LHCN-M2 (cell line): ENCODE results near the gene TIMM9. TPM values are rescaled to one million over a fixed set of nuclear protein-coding genes. Genes with fewer than 3 reads are reported as not detected.
"Not testable (repeated sequence)": the region's sequence is repeated elsewhere in the genome, so short reads cannot be mapped to it uniquely, and the experiment has no call there.

ENCODE experiments used
- DNase-seq: peaks from one replicate; pipeline ENCODE4 v3.0.0-alpha.2; 2012; ENCODE audit warnings: low read depth
- total RNA-seq: library from RNA; depleted of rRNA; stranded (reverse); fragments of >200 nt; gene quantifications from 2 replicates; pipeline ENCODE4 v1.2.3, GENCODE V29; 2014; rRNA removed

TIMM9 gene
- total RNA-seq, 1 experiment from 2014 or later, result 38.2 TPM

DNA sequence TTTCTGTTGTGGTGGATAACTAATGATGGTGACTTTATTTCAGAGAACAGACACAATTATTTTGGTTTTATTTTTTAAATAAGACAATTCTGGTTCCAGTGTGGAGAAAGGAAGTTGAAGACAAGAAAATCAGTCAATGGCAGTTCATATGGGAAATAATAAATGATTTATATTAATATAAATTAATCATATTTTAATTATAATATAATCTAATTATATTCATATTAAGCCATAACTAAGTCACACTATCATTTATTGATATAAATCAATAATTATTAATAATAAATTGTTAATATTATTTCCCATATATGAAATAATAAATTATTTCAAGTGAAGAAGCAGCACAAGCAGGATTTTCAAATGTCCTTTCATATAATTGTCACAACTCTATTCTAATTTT lies 28.8 kb downstream of the TIMM9 start:
- DNase-seq, result no peak

DNA sequence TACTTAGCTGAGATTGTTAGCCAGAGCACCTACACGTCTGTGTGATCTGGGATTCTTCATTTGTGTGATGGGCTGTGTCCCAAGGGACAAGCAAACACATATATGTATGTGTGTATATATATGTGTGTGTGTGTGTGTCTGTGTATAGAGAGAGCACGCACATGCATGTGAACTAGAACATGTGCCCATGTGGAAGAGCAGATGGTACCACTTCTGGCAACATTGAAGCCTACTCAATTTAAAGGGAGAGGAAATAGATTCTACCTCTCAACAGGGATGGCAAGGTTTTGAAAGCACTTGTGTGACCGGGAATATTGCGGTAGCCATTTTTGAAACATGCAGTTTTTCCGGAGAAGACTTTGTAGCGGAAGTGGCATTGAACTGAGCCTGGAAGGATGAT lies 30.2 kb downstream of the TIMM9 start:
- no peak for DNase-seq

DNA sequence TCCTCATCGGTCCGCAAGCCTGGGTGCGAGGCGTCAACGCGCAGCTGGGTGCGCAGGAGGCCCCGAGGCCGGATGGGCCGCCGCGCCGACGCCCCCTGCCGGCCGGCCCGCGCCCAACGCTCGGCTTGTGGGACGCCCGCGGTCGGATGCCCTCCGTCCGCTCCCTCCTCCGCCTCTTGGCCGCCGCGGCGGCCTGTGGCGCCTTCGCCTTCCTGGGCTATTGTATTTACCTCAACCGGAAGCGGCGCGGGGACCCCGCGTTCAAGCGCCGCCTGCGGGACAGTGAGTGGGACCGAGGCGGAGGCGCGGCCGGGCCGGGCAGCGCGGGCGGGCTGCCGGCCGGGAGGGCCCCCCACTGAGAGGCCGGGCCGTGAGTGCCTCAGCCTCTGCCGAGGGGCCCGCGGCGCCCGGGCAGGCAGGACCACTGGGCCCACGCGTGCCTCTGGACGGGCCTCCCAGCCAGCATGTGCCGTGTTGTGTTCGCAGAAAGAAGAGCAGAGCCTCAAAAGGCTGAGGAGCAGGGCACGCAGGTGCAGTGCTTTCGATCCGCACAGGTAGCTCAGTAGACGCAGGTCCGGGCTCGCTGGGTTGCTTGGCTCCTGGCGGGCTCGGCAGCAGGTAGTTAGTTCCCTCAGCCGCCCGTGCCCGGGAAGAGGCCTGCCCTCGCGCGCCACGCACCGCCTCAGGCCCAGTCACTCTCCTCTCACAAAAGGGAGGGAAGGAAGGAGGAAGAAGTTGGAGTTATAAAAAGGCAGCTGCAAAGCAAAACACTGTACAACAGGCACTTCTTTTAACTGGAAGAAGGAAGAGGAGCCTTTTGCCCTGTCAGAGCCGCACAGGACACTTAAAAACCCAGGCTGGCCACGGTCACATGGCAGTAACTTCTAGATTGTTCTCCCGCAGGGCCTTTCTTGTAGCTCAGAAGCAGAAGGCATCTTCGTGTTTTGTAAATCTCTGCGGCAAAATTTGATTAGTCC lies 31.2 kb downstream of the TIMM9 start, which contains the start of gene TOMM20L:
Gene TOMM20L, plus strand, starts transcription at position 119 of the 977 bp plus-strand sequence. Its CDS starts 28 bp downstream, at position 147.
- DNase-seq, result peak; percentile 59

DNA sequence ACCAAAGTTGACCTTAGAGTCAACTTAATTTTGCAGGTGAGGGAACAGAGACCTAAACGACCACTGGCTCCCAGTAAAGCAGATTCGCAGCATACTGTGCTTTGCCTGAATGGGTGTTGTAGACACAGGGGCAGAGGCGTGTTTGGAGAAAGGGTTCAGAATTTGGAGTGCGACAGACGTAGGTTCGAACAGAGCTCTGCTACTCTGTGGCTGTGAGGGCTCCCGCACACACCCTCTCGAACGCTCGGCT lies 31.8 kb downstream of the TIMM9 start:
- DNase-seq, result no peak

- DNase-seq, result no peak
Observed at GRCh38 chr14:58390830-58391229, 36.5 kb downstream of the TIMM9 start.

DNA sequence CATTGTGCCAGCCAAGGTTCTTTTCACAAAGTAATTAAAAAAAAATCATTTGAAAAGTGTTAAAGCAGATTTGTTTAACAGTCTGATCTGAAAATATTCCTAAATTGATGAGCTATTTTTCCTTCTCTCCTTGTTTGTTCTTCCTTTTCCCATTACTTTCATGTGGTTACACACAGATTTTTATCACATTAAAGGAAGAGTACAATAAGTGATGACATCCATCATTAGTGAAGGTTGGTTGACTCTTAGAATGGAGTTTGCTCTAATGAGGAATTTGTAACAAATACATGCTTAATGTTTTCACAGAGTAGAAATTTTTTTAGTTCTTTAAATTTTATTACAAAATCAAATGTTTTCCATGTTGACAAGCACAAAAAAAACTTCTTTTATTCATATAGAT lies 50.5 kb downstream of the TIMM9 start:
- no peak for DNase-seq

DNA sequence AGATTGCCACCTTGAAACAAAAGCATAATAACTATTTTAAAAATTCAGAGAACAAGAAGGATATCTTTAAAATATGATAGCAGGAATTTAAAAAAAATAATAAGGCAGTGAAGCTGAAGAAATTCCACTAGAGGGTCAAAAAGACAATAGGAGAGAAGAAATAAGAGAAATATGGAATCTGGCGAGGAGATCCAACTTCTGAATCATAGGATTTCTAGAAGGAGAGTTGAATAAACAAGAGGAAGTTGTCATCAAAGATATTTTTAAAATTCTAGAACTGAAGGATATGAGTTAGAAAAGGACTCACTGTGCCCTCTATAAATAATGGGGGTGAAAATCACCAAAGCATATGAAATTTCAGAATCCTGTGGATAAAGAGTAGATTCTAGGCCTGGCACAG lies 58.4 kb downstream of the TIMM9 start:
- peak; percentile 2 for DNase-seq

- no peak for DNase-seq
Observed at GRCh38 chr14:58367296-58367695, 60.0 kb downstream of the TIMM9 start.

GRCh38 chr14:58364316-58364715 lies 63.0 kb downstream of the TIMM9 start:
- DNase-seq, result no peak

DNA sequence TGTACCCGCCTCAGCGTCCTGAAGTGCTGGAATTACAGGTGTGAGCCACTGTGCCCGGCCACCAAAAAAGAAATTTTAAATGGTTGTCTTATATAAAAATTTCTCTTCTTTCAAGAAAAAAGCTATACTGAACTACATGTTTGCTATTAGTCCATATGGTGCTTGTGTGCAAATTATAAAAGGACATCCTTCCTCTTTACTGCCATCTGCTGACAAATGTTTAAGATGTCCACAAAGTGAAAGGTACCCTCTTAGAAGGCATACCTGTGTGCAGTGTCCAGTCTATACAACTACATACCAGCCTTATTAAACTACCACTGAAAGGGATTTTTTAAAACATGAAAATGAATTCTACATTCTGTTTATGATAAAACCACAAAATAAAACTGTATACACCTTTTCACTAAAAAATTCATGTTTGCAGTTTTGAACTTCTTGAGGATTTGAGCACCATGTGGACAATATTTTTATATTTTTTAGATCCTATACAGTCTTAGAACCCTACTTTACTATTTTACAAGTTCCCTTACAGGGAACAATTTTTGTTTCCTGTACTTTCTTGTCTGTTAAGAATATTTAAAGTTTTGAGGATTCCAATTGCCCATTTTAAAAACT lies 64.4 kb downstream of the TIMM9 start:
- DNase-seq, result peak; percentile 11

- DNase-seq, result not testable (repeated sequence)
Observed at GRCh38 chr14:58362272-58362671, 65.1 kb downstream of the TIMM9 start.

Other genes starting within 250 kb of the TIMM9 start
- 78.2 and 83.3 TPM in 2 replicates for gene ACTR10, start 227.4 kb downstream of the TIMM9 start, total RNA-seq
- 82.1 and 104 TPM in 2 replicates for gene PSMA3, start 182.7 kb downstream of the TIMM9 start, total RNA-seq
- 6.1 and 8.2 TPM in 2 replicates for gene ARID4A, start 129.0 kb downstream of the TIMM9 start, total RNA-seq
- not detected in 2 replicates for gene TOMM20L, start 31.6 kb downstream of the TIMM9 start, total RNA-seq
- 45.4 and 47.6 TPM in 2 replicates for gene KIAA0586, start 188 bp upstream of the TIMM9 start, total RNA-seq
- 0.90 and 1.5 TPM in 2 replicates for gene DACT1, start 210.4 kb upstream of the TIMM9 start, total RNA-seq